ENCODE results near the gene CNGA4.

Gene CNGA4

DNA sequence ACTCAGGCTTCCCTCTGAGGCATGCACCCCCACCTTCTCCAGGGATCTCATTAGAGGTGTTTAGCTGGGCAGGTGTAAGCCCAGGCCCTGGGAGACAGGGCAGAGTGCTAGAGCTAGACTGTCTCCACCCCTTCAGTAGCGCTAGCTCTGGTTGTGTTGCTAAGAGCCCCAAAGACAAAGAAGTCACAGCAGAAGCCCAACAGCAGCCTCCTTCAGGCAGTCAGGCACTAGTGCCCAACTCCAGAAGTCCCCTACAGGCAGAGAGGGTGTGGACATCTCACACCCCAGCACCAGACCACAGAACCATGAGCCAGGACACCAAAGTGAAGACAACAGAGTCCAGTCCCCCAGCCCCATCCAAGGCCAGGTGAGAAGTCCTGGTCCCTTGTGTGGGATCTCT lies at the start of gene CNGA4:
Gene CNGA4, plus strand, starts transcription at position 188 of the 400 bp plus-strand sequence. Its CDS starts 118 bp downstream, at position 306.
- FAIRE-seq, result no peak
- DNase-seq (ENCODE audit: insufficient read length, low spot score), result no peak

DNA sequence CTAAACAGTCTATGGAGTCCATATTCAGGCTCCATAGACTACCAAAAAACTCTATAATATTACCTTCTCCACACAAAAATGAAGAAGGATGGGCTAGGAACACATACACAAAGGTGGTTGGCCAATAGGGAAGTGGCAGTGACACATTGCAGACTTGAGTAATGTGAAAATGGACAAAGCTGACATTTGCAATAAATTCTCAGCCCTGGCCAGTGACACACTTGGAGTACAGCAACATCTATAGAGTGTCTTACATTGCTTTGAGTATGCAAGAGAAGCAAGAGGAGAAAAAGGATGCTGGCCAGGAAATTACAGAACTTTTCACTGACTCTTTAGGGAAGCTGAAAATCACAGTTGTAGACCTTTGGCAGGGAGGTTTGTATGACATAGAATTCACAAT lies 47.1 kb upstream of the CNGA4 start:
- FAIRE-seq, result no peak
- no peak for DNase-seq (ENCODE audit: insufficient read length, low spot score)

DNA sequence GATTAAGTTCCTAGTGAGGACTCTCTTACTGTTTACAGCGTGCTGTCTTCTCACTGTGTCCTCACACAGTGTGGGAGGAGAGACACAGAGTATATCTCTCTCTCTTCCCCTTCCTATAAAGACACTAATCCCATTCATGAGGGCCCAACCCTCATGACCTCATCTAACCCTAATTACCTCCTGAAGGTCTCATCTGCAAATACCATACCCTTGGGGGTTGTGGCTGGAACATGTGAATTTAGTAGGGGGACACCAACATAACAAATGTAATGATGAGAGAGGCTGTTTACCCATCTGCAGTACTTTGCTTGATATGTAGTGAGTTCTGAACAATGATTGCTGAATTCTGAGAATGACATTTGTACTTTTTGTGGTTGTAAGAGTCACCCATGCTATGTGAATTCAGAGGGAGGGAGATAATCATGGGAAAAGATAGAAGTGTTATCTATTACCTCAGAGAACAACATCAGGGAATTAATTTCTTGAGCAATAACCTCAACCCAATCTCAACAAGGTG lies 44.8 kb upstream of the CNGA4 start:
- FAIRE-seq, result no peak

DNA sequence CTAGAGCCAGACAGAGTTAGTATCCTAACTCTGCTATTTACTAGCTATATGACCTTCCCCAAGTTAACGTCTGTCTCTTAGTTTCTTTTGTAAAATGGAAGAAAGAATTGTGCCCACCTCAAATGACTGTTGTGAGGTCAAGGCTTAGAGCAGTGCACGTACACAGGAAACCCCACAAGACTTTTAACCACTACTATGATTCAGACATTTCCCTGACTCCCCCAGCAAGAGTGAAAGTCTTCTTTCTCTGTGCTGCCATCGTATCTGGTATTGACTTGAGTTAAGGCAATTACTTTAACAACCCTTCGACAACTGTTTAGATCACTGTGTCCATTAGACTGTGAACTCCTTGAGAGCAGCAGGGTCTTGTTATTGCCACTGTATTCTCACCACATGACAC lies 42.5 kb upstream of the CNGA4 start:
- DNase-seq (ENCODE audit: insufficient read length, low spot score) (no peak), FAIRE-seq (no peak)

More for the DNA sequence above, 44.8 kb upstream of the CNGA4 start:
- DNase-seq (ENCODE audit: insufficient read length, low spot score), result no peak

GRCh38 chr11:6197466-6198200 lies 41.3 kb upstream of the CNGA4 start:
- DNase-seq (ENCODE audit: insufficient read length, low spot score), result no peak
- no peak for FAIRE-seq

GRCh38 chr11:6199174-6199810 lies 39.6 kb upstream of the CNGA4 start, which contains the start of gene OR52W1:
TSS of gene OR52W1 (plus strand) at chr11:6199224. CDS start at chr11:6199224, 0 bp downstream.
- DNase-seq (ENCODE audit: insufficient read length, low spot score), result no peak
- no peak for FAIRE-seq

DNA sequence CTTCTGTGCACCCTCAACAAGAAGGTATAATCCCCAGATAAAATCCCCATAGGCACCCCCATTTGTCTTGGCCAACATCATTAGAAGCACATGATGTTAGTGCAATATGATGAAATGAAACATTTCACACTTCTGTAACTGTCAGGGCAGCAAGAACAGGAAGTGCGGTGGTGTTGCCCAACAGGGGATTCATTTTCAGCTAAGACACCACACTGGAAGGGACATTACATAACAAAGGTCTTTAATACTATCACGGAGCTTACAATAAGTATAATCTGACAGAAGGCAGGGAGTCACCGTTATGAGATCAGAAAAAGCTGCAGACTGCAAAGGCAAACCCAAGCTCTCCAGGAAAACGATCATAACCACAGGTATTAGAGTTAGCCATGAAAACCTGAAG lies 37.9 kb upstream of the CNGA4 start:
- FAIRE-seq, result no peak
- no peak for DNase-seq (ENCODE audit: insufficient read length, low spot score)

DNA sequence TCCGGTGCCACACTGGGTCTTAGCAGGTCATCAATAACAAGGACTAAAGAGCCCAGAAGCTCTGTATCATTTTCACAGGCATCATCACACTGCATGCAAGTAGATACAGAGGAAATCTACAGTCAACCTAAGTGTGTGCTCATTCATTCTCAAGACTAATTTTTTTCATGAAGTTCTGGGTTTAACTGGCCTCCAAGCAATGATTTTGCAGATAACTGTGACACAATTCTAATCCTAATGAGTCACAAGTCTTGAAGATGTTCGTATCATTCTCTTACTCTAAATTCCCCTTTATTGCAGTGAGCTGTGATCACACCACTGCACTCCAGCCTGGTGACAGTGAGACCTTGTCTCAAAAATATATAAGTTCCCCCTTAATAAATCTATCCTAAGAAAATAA lies 37.4 kb upstream of the CNGA4 start:
- no peak for FAIRE-seq
- no peak for DNase-seq (ENCODE audit: insufficient read length, low spot score)

GRCh38 chr11:6202041-6202440 lies 36.8 kb upstream of the CNGA4 start:
- DNase-seq (ENCODE audit: insufficient read length, low spot score), result no peak
- no peak for FAIRE-seq

- DNase-seq (ENCODE audit: insufficient read length, low spot score) (no peak), FAIRE-seq (peak; percentile 48)
These were observed 35.6 kb upstream of the CNGA4 start for GRCh38 chr11:6203327-6203726.

GRCh38 chr11:6204706-6205105 lies 34.2 kb upstream of the CNGA4 start:
- no peak for DNase-seq (ENCODE audit: insufficient read length, low spot score)
- FAIRE-seq, result no peak

DNA sequence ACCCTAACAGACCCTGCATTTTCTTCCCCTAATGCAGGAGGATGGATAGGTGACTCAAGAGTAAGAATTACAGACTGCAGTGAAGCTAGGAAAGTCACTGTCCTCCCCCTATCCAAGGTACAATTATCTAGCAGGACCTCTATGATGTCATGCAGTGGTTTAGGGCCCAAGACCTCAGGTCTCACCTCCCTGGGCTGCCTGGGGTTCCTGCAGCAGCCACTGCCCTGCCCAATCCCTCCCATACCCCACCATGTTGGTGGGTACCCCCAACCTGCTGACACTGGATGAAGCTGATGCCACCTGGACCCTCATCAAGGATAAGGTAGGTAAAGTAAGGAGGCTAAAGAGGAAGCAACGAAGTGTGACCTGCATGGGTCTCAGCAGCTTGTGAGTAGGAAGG lies 33.5 kb upstream of the CNGA4 start, which contains the start of gene C11orf42:
Gene C11orf42, plus strand, starts transcription at position 192 of the 400 bp plus-strand sequence. Its CDS starts 59 bp downstream, at position 251.
- DNase-seq (ENCODE audit: insufficient read length, low spot score) (no peak), FAIRE-seq (no peak)

- DNase-seq (ENCODE audit: insufficient read length, low spot score), result no peak
- FAIRE-seq, result no peak
These were observed 32.3 kb upstream of the CNGA4 start for GRCh38 chr11:6206456-6207180.

DNA sequence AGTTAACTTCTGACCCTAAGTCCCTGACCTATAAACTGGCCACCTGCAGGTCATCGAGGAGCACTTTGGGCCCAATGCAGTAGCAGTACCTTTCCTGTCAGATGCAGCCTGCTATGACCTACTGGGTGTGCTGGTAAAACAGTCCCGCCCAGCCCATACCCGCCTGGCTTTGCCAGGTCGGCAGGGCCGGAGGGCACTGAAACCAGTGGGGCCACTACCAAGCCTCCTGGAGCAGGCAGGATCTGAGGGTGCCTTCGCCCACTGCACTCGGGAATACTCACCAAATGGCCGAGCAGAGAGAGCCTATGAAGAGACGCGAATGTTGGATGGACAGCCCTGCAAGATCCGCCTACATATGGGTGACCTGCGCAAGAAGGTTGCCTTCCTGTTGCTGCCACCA lies 29.1 kb upstream of the CNGA4 start:
- DNase-seq (ENCODE audit: insufficient read length, low spot score) (no peak), FAIRE-seq (no peak)

- FAIRE-seq, result no peak
- no peak for DNase-seq (ENCODE audit: insufficient read length, low spot score)
These were observed 28.5 kb upstream of the CNGA4 start for GRCh38 chr11:6210274-6210955.

GRCh38 chr11:6214530-6214929 lies 24.4 kb upstream of the CNGA4 start:
- FAIRE-seq (no peak), DNase-seq (ENCODE audit: insufficient read length, low spot score) (no peak)

GRCh38 chr11:6216501-6216900 lies 22.4 kb upstream of the CNGA4 start:
- no peak for DNase-seq (ENCODE audit: insufficient read length, low spot score)
- no peak for FAIRE-seq

DNA sequence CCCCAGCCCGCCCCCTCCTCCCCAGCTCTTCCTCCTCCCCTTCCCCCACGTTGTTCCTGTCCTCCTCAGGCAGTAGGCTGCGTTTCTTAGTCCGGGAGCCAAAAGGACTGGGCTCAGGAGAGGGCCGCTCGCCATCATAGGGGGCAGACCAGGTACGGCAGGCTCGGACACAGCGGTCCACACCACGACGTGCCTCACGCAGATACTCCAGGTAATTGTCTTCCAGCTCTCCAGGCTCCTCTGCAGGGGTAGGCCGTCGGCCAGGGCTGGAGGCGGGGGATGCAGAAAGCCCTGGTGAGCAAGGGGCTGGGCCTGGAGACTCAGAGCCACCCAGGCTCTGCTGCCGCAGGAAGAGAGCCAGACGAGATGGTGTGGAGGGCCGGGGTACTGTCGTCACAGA lies 21.2 kb upstream of the CNGA4 start:
- FAIRE-seq (no peak), DNase-seq (ENCODE audit: insufficient read length, low spot score) (no peak)

- FAIRE-seq (no peak), DNase-seq (ENCODE audit: insufficient read length, low spot score) (no peak)
These were observed 19.5 kb upstream of the CNGA4 start for GRCh38 chr11:6219359-6219758.

GRCh38 chr11:6223854-6224253 lies 15.0 kb upstream of the CNGA4 start:
- DNase-seq (ENCODE audit: insufficient read length, low spot score) (no peak), FAIRE-seq (no peak)

DNA sequence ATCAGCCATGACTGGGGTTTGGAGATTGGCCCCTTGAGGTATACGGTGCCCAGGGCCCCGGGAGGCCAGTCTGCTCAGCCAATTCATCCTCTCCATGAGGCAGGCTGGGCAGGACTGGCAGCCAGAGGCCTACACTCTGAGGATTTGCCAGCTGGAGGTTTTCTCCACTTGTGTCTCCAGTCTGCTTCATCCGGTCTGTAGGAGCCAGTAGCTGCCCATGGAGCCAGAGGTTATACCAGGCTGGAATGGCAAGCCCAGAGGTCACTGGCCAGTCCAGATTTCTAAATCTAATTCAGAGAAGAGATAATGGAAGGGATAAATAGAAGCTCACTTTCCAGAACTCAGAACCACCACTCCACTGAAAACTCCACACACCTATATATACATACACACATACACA lies 14.5 kb upstream of the CNGA4 start:
- FAIRE-seq, result no peak
- no peak for DNase-seq (ENCODE audit: insufficient read length, low spot score)

Measured in GM19239 (cell line).